Kidney capillary endothelial cell (primary cell): ENCODE results near the gene RAPGEF5.

Experiments
- DNase-seq: peaks from one replicate; pipeline ENCODE4 v3.0.0-alpha.2; 2018; ENCODE audit warnings: low spot score

The RAPGEF5 gene

DNA sequence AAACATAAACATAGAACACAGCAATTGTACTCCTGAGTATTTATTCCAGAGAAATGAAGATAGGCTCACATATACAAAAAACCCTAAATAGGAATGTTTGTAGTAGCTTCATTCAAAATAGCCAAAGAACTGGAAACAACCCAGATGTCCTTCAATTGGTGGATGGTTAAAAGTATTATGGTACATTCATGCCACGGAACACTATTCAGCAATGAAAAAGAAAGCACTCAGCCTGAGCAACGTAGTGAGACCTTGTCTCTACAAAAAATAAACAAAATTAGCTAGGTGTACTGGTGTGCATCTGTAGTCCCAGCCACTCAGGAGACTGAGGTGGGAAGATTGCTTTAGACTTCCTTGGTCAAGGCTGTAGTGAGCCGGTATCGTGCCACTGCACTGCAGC lies 94.4 kb downstream of the RAPGEF5 start:
- DNase-seq: no peak

DNA sequence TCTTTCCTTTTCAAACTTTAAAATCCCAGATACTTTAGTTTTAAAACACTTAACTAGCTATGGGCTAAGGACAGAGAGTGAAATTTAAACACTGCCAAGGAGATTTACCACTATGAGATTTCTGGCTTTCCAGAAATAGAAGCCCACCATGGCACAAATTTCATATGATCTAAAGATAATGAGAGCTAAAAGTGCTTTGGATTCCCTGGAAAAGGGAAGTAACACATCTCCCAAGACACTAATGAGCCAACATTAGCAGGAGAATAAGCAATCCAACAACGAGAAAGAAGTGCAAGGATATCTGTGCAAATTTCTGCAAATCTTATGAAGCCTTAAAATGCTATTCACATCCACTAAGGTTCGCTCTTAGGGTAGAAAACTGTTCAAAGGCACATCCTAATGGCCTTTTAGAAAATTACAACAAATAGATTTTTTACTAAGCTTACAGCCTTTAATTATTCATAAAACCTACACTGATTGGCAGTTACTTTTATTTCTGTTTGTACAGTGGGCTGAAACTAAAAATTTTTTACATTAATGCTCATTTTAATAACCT lies 100.3 kb downstream of the RAPGEF5 start:
- DNase-seq: no peak

DNA sequence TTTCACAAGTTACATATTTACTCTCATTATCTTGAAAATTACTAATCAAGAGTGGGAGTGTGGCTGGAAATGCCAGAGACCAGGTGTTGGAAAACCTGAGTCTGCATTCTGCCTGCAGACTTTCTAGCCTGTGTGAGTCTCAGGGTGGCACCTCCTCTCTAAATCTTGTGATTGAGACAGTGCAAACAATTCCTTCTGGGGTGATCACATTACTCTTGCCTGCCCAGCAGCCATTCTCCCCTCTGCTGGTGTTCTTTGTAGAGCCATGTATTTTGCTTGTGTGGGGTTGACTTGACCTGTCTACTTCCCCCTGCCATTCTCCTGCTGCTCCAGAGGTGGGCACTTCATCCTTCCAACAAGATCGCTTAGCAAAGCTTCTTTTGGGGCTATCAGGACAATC lies 101.1 kb downstream of the RAPGEF5 start:
- no peak for DNase-seq

DNA sequence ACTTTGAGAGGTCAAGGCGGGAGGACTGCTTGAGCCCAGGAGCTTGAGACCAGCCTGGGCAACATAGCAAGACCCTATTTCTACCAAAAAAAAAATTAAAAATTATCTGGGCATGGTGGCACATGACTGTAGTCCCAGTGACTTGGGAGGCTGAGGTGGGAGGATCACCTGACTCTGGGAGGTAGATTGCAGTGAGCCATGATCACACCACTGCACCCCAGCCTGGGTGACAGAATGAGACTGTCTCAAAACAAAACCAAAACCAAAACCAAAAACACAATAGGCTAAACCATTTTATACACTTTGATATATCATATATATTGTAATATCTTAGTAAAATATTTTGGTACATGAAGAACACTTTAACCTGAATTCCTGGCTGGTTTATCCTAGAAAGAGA lies 101.6 kb downstream of the RAPGEF5 start:
- no peak for DNase-seq

DNA sequence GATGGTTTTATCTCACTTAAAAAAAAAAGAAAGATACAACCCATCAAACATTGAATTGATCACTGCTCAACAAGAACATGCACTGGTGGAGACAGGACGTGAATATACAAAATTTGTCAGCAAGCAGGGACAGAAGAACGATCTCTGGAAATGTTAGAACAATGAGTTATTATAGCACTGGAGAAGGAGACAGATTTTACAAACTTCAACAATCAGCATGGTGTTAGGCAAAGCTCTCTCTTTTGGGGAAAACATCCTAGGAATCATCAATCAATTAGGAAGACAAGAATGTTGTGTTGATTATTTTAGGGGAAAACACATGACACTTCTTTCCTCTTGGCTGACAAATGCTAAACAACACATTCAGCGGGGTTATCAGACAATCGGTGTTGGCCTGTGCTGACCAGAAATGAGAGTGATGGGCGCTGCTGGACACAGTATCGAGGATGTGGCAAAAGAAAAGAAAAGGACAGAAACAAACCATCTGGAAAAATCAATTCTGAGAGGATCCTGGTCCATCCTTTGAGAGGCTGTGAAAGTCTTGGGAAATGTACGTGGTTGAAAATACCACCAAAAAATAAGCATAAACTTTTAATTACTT lies 103.9 kb downstream of the RAPGEF5 start:
- DNase-seq: no peak

DNA sequence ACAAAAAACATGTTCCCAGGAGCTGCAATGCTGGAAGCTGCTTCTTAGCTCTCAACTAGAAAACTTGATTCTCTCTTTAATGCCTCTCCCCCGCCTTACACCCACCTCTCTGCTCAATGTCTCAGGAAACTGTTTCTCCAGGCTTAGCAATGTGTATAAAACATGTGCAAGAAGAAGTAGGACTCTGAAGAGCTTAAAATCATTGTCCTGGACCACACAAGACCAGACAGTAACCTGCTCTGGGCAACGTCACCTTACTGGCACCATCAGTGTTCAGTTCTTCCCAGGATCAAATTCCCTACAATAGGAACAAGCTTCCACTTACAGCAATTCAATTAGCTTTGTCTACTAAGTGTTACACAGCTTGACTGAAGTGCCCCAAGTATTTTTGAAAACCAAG lies 104.9 kb downstream of the RAPGEF5 start:
- no peak for DNase-seq

DNA sequence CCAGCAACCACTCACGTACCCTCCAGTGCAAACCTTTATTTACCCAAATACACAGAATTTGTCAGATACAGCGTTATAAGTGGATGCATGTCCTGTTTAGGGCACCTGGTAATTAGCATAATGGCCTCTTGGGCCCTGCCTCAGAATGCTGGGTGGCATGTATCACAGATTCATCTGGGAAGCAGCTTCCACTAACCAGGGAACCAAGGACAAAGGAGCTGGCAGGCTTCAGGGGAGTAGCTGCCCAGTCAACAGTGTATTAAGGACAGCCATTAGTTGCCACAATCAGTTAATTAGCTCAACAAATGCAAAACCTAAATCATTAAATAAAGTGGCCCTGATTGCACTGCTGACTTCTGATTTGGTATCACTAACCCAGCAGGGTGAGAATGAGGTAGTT lies 105.7 kb downstream of the RAPGEF5 start:
- no peak for DNase-seq

DNA sequence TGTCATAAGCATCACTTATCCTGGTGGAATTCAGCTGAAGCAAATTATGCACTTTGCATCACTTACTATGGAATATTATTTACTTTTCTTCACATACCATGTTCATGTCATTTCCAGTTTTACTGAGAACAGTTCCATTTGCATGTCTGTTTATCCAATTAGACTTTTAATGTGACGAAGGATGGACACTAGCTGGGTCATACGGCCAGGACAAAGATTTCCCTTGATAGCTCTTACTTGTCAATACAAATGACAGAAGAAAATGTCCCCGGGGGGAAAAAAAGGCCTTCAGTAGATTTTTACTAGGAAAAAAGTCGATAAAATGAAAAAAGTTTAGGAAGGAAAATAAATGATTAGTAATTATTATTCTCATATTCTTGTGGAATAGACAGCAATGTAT lies 106.6 kb downstream of the RAPGEF5 start:
- no peak for DNase-seq

DNA sequence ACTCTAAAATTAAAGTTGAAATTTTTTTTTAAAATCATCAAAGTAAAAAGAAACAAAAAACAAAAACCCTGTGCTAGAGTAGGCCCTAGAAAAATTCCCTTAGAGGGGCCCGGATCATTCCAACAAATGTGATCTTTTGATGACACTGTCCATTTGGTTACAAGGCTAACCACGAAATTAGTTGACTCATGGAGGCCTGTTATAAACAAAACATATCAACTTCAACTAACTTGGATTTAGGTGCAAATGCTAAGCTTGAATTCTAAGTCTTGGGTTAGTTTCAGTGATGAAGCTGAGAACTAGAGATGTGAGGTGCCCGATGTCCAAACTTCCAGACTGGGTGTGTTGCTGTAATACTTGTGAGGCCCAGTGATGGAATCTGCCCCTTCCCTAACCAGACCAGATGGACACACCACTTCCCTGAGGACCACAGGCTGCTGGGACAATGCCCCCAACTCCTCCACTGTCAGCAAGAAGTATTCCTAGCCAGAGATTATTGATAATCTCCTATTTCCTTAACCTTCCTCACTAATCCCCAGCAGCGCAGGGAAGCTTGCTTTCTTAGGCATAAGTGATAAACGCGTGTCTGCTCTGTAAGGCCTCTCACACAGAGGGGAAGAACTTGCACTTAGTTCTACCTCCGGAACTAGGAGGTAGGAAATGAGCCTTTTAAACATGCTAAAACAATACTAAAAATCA lies 108.7 kb downstream of the RAPGEF5 start:
- no peak for DNase-seq

DNA sequence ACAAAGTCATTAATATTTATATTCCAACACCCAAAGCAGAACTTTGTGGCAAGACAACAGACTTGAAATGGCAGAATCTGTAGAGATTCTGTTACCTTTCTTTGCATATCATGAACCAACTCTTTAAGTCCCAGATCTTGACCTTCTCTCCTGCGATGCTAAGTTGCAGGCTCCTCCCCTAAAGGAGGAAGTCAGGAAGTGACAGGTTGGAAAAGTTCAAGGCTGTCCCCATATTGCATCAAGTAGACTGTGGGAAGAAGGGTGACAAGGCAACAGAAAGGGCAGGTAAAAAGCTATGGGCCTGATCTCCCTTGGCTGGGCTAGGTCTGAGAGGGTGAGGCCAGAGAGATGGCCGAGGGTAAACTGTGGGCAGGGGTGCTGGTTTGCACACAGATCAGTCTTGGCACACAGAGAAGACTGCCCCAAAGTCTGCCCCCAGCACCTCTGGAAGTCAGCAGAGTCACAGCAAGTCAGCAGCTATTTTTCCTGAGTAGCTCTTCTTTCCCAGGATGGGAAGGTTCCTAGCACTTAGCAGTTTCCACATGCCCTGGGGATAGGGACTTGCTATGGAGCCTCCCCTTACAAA lies 115.1 kb downstream of the RAPGEF5 start:
- no peak for DNase-seq

DNA sequence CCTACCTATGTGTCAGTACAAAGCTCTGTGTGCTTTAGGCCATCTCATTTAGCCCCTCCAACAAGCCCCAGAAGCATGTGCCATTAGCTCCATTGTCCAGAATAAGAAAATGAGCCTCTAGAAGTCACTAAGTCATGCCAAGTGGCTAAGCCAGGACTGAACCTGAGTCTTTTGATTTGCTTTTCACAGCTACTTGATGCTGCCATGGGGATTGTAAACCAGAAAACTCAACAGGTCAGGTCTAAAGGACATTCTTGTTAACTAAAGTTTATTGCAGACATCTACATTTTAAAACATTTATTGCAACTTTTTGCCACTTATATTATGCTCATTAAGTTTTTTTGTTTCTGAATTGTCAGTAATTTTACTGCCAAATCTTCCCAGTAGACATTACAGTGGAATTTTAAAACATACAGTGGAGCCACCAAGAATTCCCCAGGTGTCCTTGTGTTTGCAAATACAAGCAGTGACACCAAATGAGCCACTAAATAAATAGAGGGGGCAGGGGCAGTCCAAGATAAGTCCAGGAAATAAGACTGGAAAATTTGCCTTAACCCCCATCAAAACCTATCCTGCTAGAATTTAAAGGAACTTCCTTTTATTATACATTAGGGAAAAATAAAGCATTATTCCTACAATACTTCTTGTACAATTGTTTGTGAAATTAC lies 115.9 kb downstream of the RAPGEF5 start:
- no peak for DNase-seq

DNA sequence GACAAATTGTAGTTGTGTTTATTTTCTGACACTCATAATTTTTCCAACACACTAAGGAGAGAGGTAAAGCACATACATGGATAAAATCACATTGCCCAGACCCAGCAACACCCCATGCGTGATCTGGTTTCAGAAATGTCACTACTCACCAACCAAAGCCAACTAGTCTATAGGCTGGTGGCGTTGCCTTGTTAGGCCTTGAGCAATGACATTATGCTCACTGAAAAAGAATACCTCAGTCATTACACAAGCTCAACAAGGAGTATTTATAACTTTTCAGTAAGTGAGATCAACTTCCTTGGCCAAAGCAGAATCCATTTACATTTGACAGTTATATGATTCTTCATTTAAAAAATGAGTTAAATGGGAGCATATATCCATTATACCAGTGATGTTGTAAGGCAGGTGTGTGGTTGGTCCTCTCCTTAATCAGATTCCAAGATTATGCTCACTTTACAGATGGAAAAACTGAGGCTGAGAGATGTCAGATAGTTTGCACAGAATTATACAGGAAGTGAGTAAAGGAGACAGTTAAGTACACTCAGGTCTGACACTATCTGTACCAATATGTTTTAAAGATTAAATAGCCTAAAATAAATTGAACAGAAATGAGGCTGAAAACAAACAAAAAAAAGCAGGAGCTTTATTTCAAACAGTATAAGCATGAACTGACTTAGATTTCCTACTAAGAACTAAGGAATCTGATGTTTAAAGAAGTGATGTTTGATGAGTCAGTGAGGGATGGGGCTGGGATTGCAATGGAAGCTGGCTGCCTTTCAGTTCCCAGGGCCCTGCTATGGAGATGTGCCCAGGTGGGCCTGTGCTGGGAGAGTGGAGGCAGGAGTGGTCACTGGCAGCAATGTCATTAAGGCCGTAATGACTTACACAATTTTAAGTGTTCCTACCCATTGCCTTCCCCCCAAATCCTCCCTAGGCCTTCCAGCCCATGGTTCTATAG lies 118.3 kb downstream of the RAPGEF5 start:
- no peak for DNase-seq

DNA sequence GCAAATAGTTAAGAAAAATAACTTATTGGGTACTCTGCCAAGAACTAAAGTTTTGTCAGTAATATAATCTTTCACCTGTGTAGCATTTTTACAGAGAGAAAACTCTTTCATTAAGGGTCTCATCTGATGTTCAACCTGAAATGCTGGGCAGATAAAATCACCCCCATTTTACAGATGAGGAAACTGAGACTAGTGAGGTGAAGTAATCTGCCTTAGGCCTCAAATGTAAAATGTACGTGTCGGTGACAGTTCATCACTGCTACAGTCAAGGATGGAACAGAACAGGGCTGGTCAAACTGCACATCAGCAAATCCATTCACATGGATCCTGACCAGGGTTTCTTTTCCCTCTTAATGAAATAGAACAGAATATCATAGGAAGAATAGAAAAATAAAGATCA lies 121.8 kb downstream of the RAPGEF5 start:
- DNase-seq: no peak

DNA sequence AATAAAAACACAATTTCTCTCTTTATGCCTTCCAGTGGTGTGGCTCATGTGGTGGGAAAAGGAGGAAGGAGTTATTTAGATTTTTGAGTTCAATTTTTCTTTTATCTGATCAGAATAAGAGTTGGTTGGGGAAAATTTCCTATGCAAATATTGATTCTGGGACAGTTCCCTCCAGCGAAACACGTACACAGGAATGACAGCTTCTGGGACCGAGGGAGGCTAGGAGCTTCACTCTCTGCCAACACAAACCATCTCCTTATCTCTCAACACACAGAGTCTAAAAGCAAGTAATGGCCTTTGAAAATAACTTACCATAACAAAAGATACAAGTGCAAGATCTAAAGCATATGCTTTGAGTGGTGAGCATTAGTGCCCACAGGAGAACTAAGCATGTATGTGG lies 122.7 kb downstream of the RAPGEF5 start:
- no peak for DNase-seq

DNA sequence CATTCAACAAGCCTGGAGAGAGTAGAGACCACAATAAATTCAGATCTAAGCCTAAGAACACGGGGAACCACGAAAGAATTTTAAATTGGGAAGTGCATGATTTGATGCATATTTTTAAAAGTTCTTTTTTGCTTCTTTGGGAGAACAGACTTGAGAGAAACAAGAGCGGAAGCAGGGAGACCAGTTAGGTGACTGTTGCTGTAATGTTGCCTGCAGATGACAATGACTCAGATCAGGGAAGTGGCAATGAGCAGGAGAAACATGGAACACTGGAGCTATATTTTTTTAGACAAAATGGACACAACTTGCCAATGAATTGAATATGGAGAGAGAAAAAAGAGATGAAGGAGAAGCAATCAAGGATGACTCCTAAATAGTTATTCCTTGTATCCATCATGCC lies 125.1 kb downstream of the RAPGEF5 start:
- no peak for DNase-seq

DNA sequence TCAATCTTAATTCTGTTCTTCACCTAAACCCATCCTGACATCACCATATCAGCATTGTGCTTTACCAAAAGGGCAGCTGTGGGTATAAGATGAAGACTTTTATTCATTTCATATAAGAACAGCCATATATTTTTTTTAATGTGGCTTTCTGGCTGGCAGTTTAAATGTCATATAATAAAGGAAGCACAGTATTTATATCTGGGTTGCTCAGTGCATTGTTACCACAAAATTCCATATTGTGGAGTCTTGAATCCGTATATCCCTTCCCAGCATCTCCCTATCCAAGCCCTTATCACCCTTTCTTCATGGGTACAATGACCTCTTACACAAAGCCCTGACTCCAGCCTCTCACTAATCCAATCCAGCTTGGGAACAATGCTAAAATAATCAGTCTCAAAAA lies 125.8 kb downstream of the RAPGEF5 start:
- no peak for DNase-seq

DNA sequence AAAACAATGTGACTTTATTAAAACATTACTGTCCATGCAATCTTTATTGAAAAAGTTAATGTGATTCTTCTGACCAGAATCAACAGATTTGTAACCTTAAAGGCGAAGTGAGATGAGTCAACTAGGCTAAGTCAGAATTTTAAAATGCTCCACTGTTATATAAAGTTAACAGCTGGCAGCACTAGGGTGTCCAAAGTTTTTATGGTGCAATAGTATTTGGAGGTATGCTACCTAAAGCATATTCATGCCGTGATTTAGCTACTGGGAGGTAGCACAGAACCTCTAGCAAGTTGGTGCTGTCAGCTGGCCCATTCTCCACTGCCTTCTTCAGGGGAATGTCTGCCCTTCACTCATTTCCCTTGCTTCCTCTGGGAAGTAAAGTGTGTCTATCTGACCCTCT lies 126.7 kb downstream of the RAPGEF5 start:
- DNase-seq: no peak

DNA sequence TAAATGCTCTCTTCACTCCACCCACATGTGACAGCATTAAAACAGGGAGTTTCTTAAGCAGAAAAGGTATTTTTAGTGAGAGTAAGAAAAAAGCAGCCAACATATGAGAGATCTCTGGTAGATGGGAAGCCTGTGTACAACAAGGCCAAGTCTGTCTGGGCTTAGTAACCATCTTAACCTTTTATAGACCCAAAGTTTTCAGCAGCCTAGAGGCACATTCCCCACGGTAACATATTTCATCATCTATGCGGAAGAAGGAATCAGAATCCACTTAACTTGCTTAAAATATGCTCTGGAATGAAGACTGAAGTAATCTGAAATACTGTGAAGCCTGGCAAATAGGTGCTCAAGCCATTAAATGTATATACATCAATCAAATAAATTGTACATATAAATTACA lies 127.8 kb downstream of the RAPGEF5 start:
- DNase-seq: no peak

DNA sequence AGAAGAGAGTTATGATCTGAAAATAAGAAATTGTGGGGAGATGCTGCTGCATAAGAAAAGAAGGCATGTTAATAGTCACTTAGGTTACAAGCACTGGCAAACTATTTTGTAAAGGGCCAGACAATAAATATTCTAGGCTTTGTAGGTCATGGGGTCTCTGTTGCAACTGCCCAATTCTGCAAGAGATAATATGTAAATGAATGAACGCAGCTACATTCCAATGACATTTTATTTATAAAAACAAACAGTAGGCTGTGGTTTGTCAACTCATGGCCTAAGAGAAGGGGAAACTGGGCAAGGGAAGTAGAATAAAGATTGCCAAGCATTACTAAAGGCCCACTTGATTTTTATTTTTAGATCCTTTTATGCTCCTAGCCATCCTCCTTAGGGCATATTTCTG lies 133.1 kb downstream of the RAPGEF5 start:
- no peak for DNase-seq

DNA sequence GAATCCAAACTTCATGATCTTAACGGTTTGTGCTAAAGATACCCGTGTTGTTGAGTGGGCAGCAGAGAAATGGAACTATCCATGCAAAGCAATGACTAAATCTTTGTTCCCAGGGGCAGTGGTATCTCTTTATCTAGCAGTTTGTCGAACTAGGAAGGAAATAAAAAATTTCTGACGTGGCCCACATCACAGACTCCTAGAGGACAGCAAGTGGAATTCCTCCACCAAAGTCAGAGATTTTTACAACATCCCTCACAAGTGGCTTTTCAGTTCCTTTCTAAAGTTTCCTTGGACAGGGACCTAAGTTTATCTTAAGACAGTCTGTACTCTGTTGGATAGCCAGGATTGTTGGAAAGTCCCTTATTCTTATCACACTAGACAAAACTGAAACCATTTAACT lies 136.0 kb downstream of the RAPGEF5 start:
- peak; percentile 51 for DNase-seq

DNA sequence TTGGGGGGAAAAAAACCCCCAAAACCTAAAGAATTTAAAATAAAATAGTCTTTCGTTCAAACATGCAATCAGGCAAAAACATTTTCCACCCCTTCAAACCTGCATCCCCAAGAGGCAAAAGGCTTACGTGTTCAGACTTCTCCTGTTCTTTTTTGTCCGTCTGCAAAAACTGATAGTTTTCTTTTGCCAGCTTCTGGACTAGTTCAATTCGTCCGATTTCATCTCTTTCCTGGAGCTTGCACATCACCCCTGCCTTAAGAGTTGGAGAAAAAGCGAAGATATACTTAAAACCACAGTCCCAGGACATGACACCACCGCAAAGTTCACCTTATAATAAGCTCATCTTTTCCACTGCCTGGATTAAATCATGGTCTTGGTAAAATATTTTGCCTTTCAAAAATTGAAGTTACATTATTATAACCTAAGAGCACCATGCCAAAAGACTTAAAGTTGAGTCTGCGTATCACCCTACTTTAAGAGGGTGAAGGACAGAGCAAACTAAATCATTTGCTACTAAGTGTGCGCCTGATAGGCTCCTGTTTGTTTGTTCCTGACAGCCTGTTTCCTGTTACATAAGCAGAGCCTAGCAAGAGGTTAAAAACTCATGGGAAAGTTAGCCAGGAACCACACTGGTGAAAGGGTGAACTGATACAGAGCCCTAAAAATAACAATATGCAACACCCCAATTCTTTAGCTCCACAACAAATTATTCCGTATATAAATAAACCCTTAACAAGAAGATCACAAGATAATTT lies 137.0 kb downstream of the RAPGEF5 start:
- peak; percentile 60 for DNase-seq
